ENCODE data around the gene RAB33A. TPM values are rescaled to one million over a fixed set of nuclear protein-coding genes. Genes with fewer than 3 reads are reported as not detected.

Gene RAB33A
- total RNA-seq, 1 donor from 2014 or later = 18.5 TPM

DNA sequence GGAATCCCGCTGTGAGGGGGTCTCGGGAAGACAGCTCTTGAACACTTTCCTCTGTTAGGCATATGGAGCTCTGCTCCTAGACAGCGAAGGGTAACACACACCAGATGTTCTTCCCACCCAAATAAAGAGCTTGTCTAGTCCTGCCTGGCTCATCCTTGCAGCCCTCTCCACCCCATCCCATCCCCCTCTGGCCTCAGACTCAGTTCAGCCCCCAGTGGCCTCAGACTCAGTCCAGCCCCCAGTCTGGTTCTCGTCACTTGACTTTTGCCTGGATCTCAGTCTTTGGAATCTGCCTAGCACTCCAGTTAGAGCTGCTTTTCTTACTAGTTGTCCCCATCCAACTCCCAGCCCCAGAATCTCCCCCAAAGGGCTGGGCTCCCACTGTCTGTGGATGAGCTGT lies 14.9 kb downstream of the RAB33A start:
- no peaks in the 10 kb centered on the region for H3K27me3 Mint-ChIP-seq (ENCODE audit: low read depth)
- no peak overlapping the region for H3K27ac Mint-ChIP-seq (ENCODE audit: unreplicated experiment)
- H3K4me3 Mint-ChIP-seq = no peak overlapping the region
- peaks cover 3% of the 10 kb centered on the region for H3K9me3 Mint-ChIP-seq
- DNase-seq (ENCODE audit: low read depth, low spot score) = no peak
- peaks cover 4% of the 10 kb centered on the region for H3K36me3 Mint-ChIP-seq (ENCODE audit: low read depth)
- H3K4me1 Mint-ChIP-seq = no peaks in the 10 kb centered on the region
- TF ChIP-seq, protein P1, sequence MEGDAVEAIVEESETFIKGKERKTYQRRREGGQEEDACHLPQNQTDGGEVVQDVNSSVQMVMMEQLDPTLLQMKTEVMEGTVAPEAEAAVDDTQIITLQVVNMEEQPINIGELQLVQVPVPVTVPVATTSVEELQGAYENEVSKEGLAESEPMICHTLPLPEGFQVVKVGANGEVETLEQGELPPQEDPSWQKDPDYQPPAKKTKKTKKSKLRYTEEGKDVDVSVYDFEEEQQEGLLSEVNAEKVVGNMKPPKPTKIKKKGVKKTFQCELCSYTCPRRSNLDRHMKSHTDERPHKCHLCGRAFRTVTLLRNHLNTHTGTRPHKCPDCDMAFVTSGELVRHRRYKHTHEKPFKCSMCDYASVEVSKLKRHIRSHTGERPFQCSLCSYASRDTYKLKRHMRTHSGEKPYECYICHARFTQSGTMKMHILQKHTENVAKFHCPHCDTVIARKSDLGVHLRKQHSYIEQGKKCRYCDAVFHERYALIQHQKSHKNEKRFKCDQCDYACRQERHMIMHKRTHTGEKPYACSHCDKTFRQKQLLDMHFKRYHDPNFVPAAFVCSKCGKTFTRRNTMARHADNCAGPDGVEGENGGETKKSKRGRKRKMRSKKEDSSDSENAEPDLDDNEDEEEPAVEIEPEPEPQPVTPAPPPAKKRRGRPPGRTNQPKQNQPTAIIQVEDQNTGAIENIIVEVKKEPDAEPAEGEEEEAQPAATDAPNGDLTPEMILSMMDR (conservative IDR thresholded peaks at IDR 0.05) = no peak

DNA sequence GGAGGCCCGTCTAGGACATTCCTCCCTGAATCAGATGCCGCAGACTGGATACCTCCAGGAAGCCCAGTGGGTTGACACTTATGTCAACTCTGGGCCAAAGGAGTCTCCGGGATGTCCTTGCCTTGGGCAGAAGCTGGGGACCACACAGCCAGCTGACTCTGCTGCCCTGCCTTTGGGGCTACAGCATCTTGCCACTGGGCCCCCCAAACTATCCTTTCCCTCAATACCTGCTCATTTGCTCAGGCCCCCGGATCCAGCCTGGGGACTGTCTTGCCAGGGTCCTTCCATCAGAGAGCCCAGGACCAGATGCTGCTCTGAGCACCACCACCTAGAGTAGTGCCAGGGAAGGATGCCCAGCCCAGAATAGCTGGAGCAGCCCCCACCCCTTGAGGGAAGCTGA lies 19.0 kb downstream of the RAB33A start:
- Mint-ChIP-seq H3K4me3 (no peak overlapping the region), H3K36me3 (ENCODE audit: low read depth) (no peaks in the 10 kb centered on the region), H3K4me1 (peaks cover 3% of the 10 kb centered on the region), H3K9me3 (peaks cover 3% of the 10 kb centered on the region), H3K27ac (ENCODE audit: unreplicated experiment) (no peak overlapping the region), H3K27me3 (ENCODE audit: low read depth) (no peaks in the 10 kb centered on the region)
- TF ChIP-seq, protein P1 (conservative IDR thresholded peaks at IDR 0.05) = no peak
- no peak for DNase-seq (ENCODE audit: low read depth, low spot score)

DNA sequence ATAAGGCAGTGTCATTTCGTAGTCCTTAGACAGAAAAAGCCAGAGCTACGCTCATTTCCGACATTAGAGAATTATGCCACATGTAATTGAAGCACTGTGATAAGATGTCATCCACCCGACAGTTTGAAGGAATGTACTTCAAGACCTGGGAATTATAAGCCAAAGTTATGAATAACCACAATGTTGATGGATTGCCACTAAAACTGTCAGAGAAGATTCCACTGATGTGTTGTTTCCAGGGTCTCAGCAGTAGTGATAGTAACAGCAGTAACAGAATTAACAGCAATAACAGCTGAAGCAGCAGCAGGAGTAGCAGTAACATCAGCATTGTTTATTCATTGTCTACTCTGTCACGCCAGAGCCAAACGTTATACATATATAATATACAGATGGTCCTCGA lies 24.7 kb downstream of the RAB33A start:
- peaks cover 5% of the 10 kb centered on the region for H3K36me3 Mint-ChIP-seq (ENCODE audit: low read depth)
- peaks cover 3% of the 10 kb centered on the region for H3K9me3 Mint-ChIP-seq
- TF ChIP-seq, protein P1 (conservative IDR thresholded peaks at IDR 0.05) = no peak
- DNase-seq (ENCODE audit: low read depth, low spot score) = no peak
- peaks cover 3% of the 10 kb centered on the region for H3K4me1 Mint-ChIP-seq
- H3K27me3 Mint-ChIP-seq (ENCODE audit: low read depth) = no peaks in the 10 kb centered on the region
- no peak overlapping the region for H3K27ac Mint-ChIP-seq (ENCODE audit: unreplicated experiment)
- H3K4me3 Mint-ChIP-seq = no peak overlapping the region

DNA sequence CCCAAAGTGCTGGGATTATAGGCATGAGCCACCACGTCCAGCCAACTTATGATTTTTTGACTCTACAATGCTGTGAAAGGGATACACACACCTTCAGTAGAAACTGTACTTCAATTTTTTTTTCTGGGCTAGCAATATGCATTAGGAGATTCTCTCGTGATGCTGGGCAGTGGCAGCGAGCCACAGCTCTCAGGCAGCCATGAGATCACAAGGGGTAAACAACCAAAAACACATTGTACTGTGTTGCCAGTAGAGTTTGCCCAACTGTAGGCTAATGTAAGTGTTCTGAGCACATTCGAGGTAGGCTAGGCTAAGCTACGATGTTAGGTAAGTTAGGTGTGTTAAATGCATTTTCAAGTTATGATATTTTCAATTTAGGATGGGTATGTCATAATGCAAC lies 25.7 kb downstream of the RAB33A start:
- Mint-ChIP-seq H3K9me3 (peaks cover 3% of the 10 kb centered on the region), H3K27me3 (ENCODE audit: low read depth) (no peaks in the 10 kb centered on the region), H3K27ac (ENCODE audit: unreplicated experiment) (no peak overlapping the region), H3K4me3 (no peak overlapping the region), H3K4me1 (peaks cover under 1% of the 10 kb centered on the region), H3K36me3 (ENCODE audit: low read depth) (peaks cover 5% of the 10 kb centered on the region)
- no peak for DNase-seq (ENCODE audit: low read depth, low spot score)
- TF ChIP-seq, protein P1 (conservative IDR thresholded peaks at IDR 0.05) = no peak

DNA sequence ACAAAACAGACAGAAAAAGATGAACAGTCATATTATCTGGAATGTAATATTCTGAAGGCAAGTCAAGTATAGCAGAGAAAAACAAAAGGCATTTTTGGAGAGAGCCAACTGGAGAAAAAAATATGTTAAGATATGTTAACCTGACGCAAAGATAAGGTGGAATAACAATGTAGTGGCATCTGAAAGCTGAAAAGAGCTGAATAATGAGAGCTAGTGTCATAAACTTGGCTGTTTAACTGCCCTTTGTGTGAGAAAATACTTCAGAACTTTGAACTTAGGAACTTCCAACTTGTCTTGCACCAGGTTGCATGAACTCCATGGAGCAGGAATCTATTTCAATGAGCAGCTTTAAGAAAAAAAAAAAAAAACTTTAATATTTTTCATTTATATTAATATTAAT lies 32.9 kb downstream of the RAB33A start:
- Mint-ChIP-seq H3K4me3 (no peak overlapping the region), H3K27me3 (ENCODE audit: low read depth) (no peaks in the 10 kb centered on the region), H3K27ac (ENCODE audit: unreplicated experiment) (no peak overlapping the region), H3K36me3 (ENCODE audit: low read depth) (peaks cover 15% of the 10 kb centered on the region), H3K4me1 (no peaks in the 10 kb centered on the region), H3K9me3 (peaks cover 3% of the 10 kb centered on the region)
- TF ChIP-seq, protein P1 (conservative IDR thresholded peaks at IDR 0.05) = no peak
- no peak for DNase-seq (ENCODE audit: low read depth, low spot score)
